Smooth muscle cell of the pulmonary artery (primary cell): ENCODE data around the gene LENEP. TPM values are rescaled to one million over a fixed set of nuclear protein-coding genes. Genes with fewer than 3 reads are reported as not detected.

Experiments used
- total RNA-seq: library from RNA; depleted of rRNA; stranded (reverse); fragments of >200 nt; gene quantifications from 2 replicates; pipeline ENCODE4 v1.2.3, GENCODE V29; 2014

The LENEP gene, protein sequence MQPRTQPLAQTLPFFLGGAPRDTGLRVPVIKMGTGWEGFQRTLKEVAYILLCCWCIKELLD
- total RNA-seq, result 0.33 TPM in 1 of 2 replicates, not detected in the other

DNA sequence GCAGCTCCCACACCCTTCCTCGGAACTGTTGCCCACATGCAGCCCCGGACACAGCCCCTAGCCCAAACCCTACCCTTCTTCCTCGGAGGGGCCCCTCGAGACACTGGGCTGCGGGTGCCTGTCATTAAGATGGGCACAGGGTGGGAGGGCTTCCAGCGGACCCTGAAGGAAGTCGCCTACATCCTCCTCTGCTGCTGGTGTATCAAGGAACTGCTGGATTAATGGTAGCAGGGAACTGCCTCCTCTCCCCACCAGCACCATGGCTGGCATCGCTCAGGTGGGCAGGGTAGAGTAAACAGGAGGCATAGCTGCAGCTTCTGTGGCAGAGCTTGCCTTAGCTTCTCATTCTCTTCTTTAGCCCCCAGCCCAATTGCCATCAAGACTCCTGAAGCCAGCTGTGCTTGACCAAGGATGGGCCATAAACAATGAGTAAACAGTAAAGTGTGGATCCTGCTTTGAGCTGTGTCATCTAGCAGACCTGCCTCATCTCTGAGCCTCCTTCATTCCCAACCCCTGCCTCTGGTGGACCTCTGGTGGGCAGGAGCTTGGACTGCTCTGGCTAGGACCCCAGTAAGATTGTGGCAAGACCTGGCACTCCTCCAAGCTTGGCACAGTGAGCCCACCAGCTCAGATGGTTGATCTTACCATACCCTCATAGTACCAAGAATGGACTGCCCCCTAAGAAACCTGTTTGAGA is at the start of gene LENEP:
Gene LENEP (plus strand): TSS at position 15 of the 697 bp plus-strand sequence. CDS start 22 bp downstream, at position 37.

DNA sequence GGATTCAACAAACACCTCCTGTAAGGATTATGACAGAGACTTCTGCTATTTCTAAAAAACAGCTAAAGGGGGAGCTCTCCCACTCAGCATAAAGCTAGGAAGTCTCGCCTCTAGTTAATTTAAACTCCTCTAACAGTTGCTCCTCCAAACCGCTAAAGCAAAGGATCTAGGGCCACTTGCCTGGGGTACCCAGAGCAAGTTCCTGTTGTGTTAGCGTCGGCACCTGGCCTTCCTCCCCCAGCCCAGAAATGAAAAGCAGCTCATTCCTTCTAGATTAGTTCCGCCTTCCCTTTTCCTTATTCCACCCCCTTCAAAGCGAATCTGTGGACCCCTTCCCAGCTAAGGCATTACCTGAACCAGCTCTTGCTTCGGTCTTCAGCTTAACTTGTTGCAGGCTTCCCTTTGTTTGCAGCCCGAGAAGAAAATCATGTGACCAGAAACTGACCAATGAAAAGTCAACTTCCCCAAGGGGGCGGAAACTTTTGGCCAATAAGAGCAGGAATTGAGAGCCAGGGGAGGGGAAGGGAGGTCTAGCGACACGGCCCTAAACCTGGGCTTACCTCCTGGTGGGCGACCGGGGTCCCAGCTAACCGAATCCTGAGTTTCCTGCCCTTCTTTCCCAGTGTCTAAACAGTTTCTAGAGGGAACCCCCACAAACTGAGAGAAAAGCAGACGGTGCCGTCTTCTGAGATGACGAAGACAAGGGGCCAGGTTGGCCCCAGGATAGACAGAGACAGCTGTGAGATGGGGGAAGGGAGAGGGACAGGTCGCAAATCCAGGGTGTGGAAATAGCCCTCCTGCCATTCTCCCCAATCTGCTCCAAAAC is 37.5 kb upstream of the LENEP start, which contains the start of gene PBXIP1:
Gene PBXIP1 (minus strand): TSS at position 382 of the 826 bp plus-strand sequence. CDS start 2,378 bp downstream, outside the sequence.

DNA sequence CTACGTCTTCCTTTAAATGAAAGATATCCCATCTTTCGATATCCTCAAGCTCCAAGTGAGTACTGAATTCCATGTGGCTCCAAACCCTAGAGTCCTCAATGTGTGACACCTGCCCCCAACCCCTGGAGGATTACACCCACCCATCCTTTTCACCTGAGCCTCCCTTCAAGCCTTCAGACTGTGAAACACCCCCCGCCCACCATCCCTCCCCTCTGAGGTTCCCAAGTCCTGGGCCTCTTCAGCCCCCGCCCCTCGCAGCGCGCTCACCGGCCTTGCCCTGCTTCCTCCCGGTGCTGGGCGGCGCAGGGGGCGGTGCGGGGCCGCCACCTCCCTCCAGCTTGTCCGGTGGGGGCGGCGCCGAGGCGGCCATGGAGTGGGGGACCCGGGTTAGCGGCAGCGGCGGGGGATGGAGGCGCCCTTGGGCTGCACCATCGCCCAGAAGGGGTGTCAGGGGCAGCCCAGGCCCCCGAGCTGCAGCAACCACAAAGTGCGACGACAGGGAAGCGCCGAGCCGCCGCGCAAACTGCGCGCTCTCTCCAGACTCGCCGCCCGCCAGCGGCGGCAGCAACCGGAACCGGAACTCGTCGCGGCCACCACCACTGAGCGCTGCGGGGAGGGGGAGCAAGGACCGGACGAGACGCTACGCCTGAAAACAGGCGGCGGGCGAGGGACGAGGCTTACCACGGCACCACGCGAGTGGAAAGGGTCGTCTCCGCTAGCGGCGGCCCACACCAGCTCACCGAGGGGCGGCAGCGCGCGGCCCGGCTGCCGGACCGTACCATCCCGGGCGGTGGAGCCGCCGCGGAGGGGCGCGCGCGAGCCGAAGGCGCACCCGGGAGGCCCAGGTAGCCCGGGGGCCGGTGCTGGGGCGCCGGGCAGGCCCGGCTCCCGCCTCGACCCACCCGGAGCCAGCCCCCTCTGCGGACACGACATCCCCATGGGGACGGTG is 31.9 kb upstream of the LENEP start, which contains the start of gene PYGO2:
Gene PYGO2 (minus strand): TSS at position 576 of the 949 bp plus-strand sequence. CDS start 206 bp downstream, at position 370.

DNA sequence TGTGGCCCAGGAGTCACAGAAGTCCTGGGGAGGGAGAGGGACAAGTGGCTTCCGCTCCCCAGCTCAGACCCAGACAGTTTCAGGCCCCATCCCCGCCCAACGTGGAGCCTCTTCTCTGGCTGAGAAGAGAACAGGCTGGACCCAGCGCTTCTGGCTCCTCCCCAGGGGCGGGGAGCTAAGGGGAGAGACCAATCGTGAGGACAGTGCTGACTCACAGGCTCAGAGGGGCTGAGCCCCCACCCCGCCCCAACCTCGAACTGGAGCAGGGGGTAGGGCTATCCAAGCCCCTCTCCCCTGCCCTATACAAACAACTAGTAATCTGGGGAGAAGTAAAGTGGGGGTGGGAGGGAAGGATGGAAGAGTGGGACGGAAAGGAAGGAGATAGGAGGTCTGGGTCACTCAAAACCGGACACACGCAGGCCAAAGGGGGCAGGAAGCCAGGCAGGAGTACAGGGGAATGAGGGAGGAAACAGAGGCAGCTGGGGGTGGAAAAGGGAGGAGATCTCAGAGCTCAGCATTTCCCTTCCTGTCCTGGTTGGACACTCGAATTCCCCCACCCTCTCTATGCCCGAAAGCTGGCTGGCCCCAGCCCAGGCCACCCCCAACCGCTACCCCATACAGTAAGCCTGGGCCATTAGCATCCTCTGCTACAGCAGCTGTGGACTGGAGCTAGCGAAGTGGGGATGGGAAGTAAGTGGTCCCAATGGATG is 22.6 kb upstream of the LENEP start, which contains the start of gene SHC1:
Gene SHC1 (minus strand): TSS at position 117 of the 710 bp plus-strand sequence. CDS start 221 bp downstream, outside the sequence.

DNA sequence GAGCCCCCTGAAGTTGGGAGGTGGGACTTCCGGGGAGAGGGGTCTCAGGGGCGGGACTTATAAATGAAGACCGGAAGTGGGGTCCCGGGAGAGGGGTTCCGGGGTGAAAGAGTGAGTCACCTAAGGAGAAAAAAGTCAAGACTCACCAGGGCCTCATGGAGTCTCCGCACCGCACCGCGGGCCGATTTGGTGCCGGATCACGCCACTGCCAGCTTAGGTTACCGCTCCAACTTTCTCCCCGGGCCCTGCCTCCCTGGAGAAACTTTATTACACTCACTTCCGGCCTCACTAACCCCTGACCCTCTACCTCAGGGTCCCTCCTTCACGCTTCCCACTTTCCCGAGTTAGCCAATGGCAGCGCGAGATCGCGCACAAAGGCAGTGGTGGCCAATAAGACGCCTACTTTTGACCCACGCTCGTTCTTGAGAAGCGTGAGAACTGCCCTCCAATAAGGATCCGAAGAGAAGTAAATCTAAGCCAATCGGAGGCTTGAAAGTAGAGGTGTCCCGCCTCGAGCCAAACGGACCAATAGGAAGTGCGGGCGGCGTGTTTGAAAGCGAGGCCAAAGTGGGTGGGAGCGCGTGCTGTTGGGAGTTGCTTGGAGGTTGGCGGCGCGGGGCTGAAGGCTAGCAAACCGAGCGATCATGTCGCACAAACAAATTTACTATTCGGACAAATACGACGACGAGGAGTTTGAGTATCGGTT is 19.1 kb upstream of the LENEP start, which contains the start of gene CKS1B:
Gene CKS1B (plus strand): TSS at position 580 of the 706 bp plus-strand sequence. CDS start 65 bp downstream, at position 645.

DNA sequence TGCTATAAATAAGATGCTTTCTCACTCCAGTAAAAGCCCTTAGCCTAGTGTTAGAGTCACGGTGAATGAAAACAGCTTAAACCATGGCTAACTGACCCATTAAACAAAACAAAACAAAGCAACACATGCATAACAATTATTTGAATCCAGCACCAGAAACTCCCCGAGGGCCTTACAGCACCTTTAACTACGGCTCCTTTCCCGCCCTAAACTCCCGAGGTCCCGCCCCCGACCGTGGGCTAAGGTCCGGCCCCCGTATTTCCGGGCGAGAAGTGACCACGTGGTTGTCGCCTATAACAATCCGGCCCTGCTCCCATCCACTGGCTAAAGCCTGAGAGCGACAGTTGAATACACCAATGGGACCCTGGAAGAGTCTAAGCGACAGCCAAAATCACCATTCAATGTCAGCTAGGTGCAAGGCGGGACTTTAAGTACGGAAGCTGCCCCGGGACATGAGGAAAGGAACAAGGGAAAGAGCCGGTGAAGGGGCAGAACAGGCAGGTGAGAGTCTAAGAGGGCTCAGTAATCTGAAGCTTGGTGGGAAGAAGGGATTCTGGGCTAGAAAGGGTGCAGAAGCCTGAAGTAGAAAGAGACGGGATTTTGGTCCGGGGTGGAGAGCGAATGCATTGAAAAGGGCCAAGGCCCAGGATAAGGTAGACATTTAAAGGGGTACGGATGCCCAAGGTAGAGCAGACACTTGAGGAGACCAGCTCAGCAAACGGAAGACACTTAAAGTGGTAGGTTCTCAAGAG is 10.3 kb upstream of the LENEP start, which contains the start of gene FLAD1:
Gene FLAD1 (plus strand): TSS at position 448 of the 752 bp plus-strand sequence. CDS start 351 bp downstream, outside the sequence.

DNA sequence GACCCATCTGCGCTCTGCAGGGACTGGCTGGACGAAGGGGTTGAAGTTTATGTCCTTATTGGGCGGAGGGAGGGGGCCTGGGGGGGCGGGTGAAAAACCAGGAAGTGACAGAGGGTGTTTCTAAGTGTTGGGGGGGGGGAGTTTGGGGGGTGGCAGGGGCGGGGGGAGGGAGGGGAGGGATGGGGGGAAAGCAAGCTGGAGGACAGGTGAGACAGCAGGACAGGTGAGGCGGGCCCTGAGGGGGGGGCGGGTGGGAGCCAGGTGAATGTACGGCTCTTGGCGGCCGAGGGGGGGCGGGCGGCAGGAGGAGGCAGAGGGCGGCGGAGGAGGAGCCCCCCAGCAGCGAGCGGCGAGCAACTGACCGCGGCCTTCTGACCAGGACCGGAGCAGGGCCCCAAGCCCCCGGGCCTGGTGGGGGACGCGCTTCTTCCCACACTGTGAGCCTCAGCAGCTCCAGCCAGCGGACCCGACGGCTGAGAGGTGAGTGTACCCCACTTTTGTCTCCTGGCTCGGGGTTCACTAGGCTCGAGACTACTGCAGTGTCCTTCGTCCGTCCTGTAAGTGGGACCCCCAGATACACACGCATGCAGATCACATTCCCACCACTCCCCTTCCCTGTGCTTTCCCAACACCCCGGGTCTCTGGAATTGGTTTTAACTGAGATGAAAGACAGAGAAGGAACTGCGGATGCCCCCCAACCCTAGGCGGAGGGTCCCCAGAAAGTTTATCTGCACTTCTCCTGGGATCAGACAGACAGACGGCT is 9.3 kb downstream of the LENEP start, which contains the start of gene ZBTB7B:
Gene ZBTB7B (plus strand): TSS at position 339 of the 763 bp plus-strand sequence. CDS start 11,859 bp downstream, outside the sequence.

DNA sequence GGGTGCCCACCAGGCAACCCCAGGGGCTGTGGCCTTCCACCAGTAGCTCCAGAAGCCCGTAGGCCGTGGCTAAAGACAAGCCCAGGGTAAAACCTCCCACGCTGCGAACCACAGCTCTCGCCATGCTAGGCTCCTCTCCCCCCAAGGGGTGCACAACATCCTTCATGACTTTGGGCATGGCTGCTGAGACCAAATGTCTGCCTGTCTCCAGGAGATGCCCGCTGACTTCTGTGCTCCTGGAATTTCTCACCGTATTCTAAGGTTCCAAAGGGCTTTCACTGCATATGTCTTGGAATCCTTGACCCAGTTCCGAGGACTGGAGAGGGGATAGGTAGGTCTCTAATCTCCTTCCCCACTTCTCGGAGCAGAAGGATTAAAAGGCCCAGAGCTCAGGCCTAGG is 40.1 kb downstream of the LENEP start, which contains the start of the genes DCST1 and DCST2:
Gene DCST1 (plus strand): TSS at position 301 of the 400 bp plus-strand sequence. CDS start 213 bp downstream, outside the sequence.
Gene DCST2 (minus strand): TSS at position 258 of the 400 bp plus-strand sequence. CDS start 80 bp downstream, at position 178.

Other genes starting within 250 kb of the LENEP start
- 0.07 TPM in 2 replicates for gene KCNN3, start 123.3 kb upstream of the LENEP start, total RNA-seq
- gene PMVK, start 56.9 kb upstream of the LENEP start, total RNA-seq, result 7.9 and 9.6 TPM in 2 replicates
- 127 and 136 TPM in 2 replicates for gene PBXIP1, start 37.5 kb upstream of the LENEP start, total RNA-seq
- 11.1 and 11.7 TPM in 2 replicates for gene PYGO2, start 31.8 kb upstream of the LENEP start, total RNA-seq
- gene SHC1, start 22.8 kb upstream of the LENEP start, total RNA-seq, result 432 and 457 TPM in 2 replicates
- 26.8 and 39.6 TPM in 2 replicates for gene CKS1B, start 18.9 kb upstream of the LENEP start, total RNA-seq
- 13.0 and 21.8 TPM in 2 replicates for gene FLAD1, start 10.2 kb upstream of the LENEP start, total RNA-seq
- gene ZBTB7B, start 9.2 kb downstream of the LENEP start, total RNA-seq, result 27.9 and 31.9 TPM in 2 replicates
- gene DCST2, start 40.2 kb downstream of the LENEP start, total RNA-seq, result 0.07 TPM in 1 of 2 replicates, not detected in the other
- gene DCST1, start 40.2 kb downstream of the LENEP start, total RNA-seq, result not detected in 2 replicates
- gene ADAM15, start 57.7 kb downstream of the LENEP start, total RNA-seq, result 113 and 152 TPM in 2 replicates
- 4.6 and 6.5 TPM in 2 replicates for gene EFNA4, start 70.2 kb downstream of the LENEP start, total RNA-seq
- gene EFNA3, start 85.3 kb downstream of the LENEP start, total RNA-seq, result 3.1 and 4.2 TPM in 2 replicates
- gene EFNA1, start 134.3 kb downstream of the LENEP start, total RNA-seq, result 1.0 and 3.7 TPM in 2 replicates
- gene SLC50A1, start 142.3 kb downstream of the LENEP start, total RNA-seq, result 18.8 and 22.9 TPM in 2 replicates
- 18.4 and 18.5 TPM in 2 replicates for gene DPM3, start 146.9 kb downstream of the LENEP start, total RNA-seq
- 137 and 153 TPM in 2 replicates for gene KRTCAP2, start 179.7 kb downstream of the LENEP start, total RNA-seq
- gene TRIM46, start 180.3 kb downstream of the LENEP start, total RNA-seq, result 5.2 and 12.0 TPM in 2 replicates
- gene THBS3, start 214.3 kb downstream of the LENEP start, total RNA-seq, result 32.0 and 94.1 TPM in 2 replicates
- gene MTX1, start 215.1 kb downstream of the LENEP start, total RNA-seq, result 29.9 and 34.6 TPM in 2 replicates